ENCODE measurements around the gene ZNF189. TPM values are rescaled to one million over a fixed set of nuclear protein-coding genes. Genes with fewer than 3 reads are reported as not detected.

ZNF189 gene
- 10 to 100 TPM; 34.3 to 46.6 (median 43.7) TPM for polyA plus RNA-seq (ENCODE audit: insufficient read length in 4 of 4)

DNA sequence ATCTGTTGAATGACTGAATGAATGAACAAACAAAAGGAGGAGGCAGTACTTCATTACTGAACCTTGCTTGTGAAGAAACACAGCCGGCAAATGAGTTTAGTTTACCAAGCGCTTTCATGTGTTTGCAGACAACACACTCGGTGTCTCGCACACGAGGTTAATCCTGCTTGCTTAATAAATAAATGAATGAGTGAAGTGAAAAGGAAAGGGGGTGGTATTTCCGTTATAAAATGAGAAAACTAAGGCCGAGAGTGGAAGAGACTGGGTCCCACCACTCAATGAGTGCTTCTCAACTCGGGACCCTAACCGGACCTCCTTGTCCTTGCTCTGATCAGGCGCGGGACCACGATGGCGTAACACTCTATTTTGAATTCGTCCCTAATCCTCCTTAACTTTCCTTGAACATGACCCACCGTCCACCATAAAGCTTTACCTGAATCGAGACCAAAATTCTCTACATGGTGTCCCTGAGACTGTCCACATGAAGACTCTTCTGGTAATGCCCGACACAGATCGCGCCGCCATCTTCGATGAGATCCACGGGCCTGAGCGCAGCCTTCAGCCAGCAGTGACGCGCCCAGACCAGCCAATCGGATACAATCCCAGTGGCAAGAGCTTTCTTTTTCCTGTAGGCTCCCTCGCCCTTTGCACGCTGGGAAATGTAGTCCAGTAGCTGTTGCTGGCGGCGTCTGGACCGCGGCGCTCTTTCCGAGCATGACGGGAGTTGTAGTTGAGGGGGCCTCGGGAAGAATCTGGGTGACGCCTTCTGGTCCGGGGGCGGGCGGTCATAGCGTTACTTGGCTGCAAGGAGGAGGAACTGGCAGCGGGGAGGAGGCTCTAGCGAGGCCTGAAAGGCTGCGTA is at the start of gene ZNF189, which contains the start of gene MRPL50:
Gene ZNF189, plus strand, starts transcription at position 784 of the 862 bp plus-strand sequence. CDS start 306 bp downstream, outside the sequence.
Gene MRPL50, minus strand, starts transcription at position 551 of the 862 bp plus-strand sequence. Its CDS starts 26 bp downstream, at position 525.
- peak; percentile 95 to 99 (median 98) for DNase-seq (ENCODE audit: low read depth in 4 of 4, low spot score in 3 of 4)

GRCh38 chr9:101350285-101350684 is 48.4 kb upstream of the ZNF189 start:
- no peak for DNase-seq (ENCODE audit: low read depth in 4 of 4, low spot score in 3 of 4)

GRCh38 chr9:101352892-101353463 is 45.7 kb upstream of the ZNF189 start:
- no peak for DNase-seq (ENCODE audit: low read depth in 4 of 4, low spot score in 3 of 4)

DNA sequence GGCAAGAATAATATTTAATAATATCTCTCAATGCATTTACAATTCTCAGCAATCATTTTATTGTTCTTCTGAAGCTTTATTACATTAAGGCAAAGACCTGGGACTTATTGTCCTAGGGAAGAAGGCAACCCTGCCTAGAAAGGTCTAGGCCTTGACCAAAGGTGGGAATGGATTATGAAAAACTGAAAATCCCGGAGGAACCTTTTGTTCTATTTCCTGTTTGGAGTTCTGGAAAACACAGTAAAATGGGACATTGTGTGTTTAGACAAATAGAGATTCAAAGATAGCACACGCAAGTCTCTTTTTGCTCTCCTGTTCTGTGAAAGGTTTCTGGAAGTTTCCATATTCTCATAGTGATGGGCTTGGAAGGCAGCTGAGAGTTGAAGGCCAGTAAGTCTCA is 45.0 kb upstream of the ZNF189 start:
- DNase-seq (ENCODE audit: low read depth in 4 of 4, low spot score in 3 of 4), result no peak

- no peak for DNase-seq (ENCODE audit: low read depth in 4 of 4, low spot score in 3 of 4)
Measured at GRCh38 chr9:101354143-101354764, 44.4 kb upstream of the ZNF189 start.

DNA sequence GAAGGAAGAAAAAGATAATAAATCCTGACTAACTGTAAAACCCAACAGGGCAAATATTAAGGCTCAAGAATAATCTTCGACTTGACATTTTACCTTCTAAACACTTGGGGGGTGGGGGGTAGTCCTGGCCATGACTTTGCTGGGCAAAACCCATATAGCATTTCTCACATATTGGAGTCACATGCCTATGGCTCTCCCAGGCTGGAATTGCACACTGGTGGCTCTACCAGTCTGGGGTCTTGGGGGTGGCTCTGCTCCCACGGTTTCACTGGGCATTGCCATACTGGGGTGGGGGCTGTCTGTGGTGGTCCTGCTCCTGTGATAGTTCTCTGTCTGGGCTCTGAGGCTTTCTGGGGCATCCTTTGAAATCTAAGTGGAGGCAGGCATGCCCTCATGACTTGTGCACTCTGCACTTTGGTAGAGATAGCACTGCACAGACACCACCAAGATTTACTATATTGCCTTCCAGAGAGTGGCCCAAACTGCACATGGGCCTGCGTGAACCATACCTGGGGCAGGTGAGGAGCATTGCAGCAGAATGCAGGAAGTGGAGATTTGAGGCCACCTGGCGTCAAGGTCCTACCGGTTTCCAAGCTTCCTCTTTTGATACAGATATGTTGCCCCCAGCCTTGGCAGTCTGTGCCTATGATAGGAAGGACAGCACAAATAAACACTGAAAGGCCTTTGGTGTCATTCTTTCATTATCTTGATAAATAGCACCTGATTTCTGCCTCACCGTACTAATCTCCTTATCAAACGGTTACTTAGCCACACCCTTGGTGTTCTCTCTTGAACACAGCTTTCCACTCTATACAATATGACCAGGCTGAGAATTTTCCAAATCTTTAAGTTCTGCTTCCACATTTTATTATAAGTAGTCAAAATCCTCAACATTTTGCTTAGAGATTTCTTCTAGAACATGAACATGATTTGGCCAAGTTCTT is 43.6 kb upstream of the ZNF189 start:
- no peak for DNase-seq (ENCODE audit: low read depth in 4 of 4, low spot score in 3 of 4)

- no peak for DNase-seq (ENCODE audit: low read depth in 4 of 4, low spot score in 3 of 4)
Measured at GRCh38 chr9:101356619-101357018, 42.0 kb upstream of the ZNF189 start.

- no peak for DNase-seq (ENCODE audit: low read depth in 4 of 4, low spot score in 3 of 4)
Measured at GRCh38 chr9:101359679-101360078, 39.0 kb upstream of the ZNF189 start.

GRCh38 chr9:101360647-101361046 is 38.0 kb upstream of the ZNF189 start:
- no peak for DNase-seq (ENCODE audit: low read depth in 4 of 4, low spot score in 3 of 4)

- DNase-seq (ENCODE audit: low read depth in 4 of 4, low spot score in 3 of 4), result no peak
Measured at GRCh38 chr9:101362450-101362849, 36.2 kb upstream of the ZNF189 start.

- no peak for DNase-seq (ENCODE audit: low read depth in 4 of 4, low spot score in 3 of 4)
Measured at GRCh38 chr9:101365181-101365580, 33.5 kb upstream of the ZNF189 start.

GRCh38 chr9:101366038-101366756 is 32.5 kb upstream of the ZNF189 start:
- DNase-seq (ENCODE audit: low read depth in 4 of 4, low spot score in 3 of 4), result peak in 1 of 4 donors; percentile 2

- DNase-seq (ENCODE audit: low read depth in 4 of 4, low spot score in 3 of 4), result no peak
Measured at GRCh38 chr9:101367323-101367722, 31.3 kb upstream of the ZNF189 start.

DNA sequence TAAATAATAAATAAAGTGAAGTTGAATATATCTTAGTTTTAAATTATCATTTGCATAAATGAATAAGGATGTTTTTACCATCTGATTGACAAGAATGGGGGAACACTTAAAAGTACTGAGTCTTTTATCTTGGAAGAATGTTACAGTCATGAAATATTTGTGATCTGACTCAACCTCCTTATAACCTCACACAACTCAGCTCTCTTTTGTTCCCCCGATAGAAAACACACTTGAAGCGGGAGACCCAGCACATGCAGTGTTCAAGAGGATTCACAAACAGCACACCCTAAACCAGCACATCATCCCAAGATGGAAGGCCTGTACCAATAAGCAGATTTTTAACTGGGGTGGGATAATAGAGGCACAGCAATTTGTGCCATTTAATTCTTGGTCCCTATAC is 29.4 kb upstream of the ZNF189 start:
- DNase-seq (ENCODE audit: low read depth in 4 of 4, low spot score in 3 of 4), result no peak

DNA sequence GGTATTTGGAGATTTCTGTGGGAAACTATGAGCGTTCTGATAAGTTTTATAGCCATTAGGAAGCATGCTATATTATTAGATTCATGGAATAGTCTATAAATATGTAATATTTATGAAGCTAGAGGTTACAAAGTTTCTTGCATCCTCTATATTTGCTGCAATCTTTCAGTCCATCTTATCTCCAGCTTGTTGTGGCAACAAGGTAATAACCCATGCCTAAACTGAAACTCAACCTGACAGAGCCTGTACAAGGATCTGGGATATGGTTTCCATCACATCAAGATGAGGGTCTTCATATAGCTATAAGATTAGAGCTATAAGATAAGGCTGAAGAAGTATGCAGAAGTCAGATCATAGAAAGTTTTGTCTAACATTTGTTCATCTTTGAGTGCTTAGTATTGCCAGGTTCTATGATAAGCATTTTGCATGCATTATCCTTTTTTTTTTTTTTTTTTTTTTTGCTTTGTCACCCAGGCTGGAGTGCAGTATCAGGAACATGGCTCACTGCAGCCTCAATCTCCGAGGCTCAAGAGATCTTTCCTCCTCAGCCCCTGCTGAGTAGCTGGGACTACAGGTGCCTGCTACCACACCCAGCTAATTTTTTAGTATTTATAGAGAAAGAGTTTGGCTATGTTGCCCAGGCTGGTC is 28.6 kb upstream of the ZNF189 start:
- no peak for DNase-seq (ENCODE audit: low read depth in 4 of 4, low spot score in 3 of 4)

- no peak for DNase-seq (ENCODE audit: low read depth in 4 of 4, low spot score in 3 of 4)
Measured at GRCh38 chr9:101371813-101372212, 26.8 kb upstream of the ZNF189 start.

- DNase-seq (ENCODE audit: low read depth in 4 of 4, low spot score in 3 of 4), result no peak
Measured at GRCh38 chr9:101372327-101373118, 26.1 kb upstream of the ZNF189 start.

- no peak for DNase-seq (ENCODE audit: low read depth in 4 of 4, low spot score in 3 of 4)
Measured at GRCh38 chr9:101375546-101375945, 23.1 kb upstream of the ZNF189 start.

Measured in left renal pelvis (tissue), 4 donors.